Esophagus (tissue), 2 donors: ENCODE measurements around the gene DOCK9. TPM values are rescaled to one million over a fixed set of nuclear protein-coding genes. Genes with fewer than 3 reads are reported as not detected.

Experiments used
- H3K27ac ChIP-seq, 2 donors: one replicate each; pipeline ENCODE4 v1.5.1; 2013; ENCODE audit warnings: low read depth in 2 of 2, mild to moderate bottlenecking in 2 of 2, inconsistent platforms in 1 of 2, low read length in 1 of 2, moderate library complexity in 1 of 2
- H3K27me3 ChIP-seq, 2 donors: one replicate each; pipeline ENCODE4 v1.6.1; 2013; ENCODE audit warnings: low read length in 2 of 2, control low read depth in 1 of 2, mild to moderate bottlenecking in 1 of 2; ENCODE audit not compliant: insufficient read depth in 2 of 2, control insufficient read depth in 1 of 2
- H3K36me3 ChIP-seq, 2 donors: one replicate each; pipeline ENCODE4 v1.6.1; 2013; ENCODE audit warnings: low read length in 1 of 2; ENCODE audit not compliant: control insufficient read depth in 2 of 2, insufficient read depth in 2 of 2
- H3K4me1 ChIP-seq, 2 donors: one replicate each; pipeline ENCODE4 v1.6.1; 2013; ENCODE audit warnings: low read length in 1 of 2; ENCODE audit not compliant: control insufficient read depth in 2 of 2, insufficient read depth in 2 of 2
- H3K4me3 ChIP-seq, 2 donors: one replicate each; pipeline ENCODE4 v1.5.1; 2013; ENCODE audit warnings: low read length in 2 of 2, mild to moderate bottlenecking in 2 of 2, low read depth in 1 of 2, moderate library complexity in 1 of 2
- H3K9me3 ChIP-seq, 2 donors: one replicate each; pipeline ENCODE4 v1.6.1; 2013; ENCODE audit warnings: mild to moderate bottlenecking in 2 of 2, low read depth in 1 of 2, low read length in 1 of 2, moderate library complexity in 1 of 2; ENCODE audit not compliant: control insufficient read depth in 2 of 2, insufficient read depth in 1 of 2
- WGBS, 2 donors: extraction: QIAGEN DNeasy Blood & Tissue Kit; methylation state at CpG; one replicate each; pipeline ENCODE4 v1.1.7; 2013; 5-methylcytosine and 5-hydroxymethylcytosine counted together
- polyA plus RNA-seq, 2 donors: library from polyadenylated mRNA; stranded (reverse); fragments of 200-250 nt; gene quantifications; one replicate each; pipeline ENCODE4 v1.2.3, GENCODE V29; 2013
- donor health status: healthy with polysubstance abuse.
- donor health status: Bipolar disorder and iron deficiency.

Gene DOCK9
- polyA plus RNA-seq, 2 donors = 69.1 to 83.1 TPM

- Histone ChIP-seq H3K4me1 (peaks cover 5 to 10% of the 10 kb centered on the region in 2 donors), H3K9me3 (peaks cover 0 to 2% of the 10 kb centered on the region in 2 donors), H3K36me3 (no peaks in the 10 kb centered on the region), H3K4me3 (no peak overlapping the region), H3K27me3 (no peaks in the 10 kb centered on the region), H3K27ac (no peak overlapping the region)
- WGBS, 2 donors = 86 to 90% methylated on average over 11 of the region's 11 CpGs
Measured at GRCh38 chr13:98781045-98781444, 196.8 kb downstream of the DOCK9 start.

- H3K4me1 ChIP-seq = peaks cover 5 to 10% of the 10 kb centered on the region in 2 donors
- WGBS, 2 donors = 68 to 76% methylated on average over 2 of the region's 2 CpGs
- H3K27ac ChIP-seq = no peak overlapping the region
Measured at GRCh38 chr13:98780451-98780850, 197.4 kb downstream of the DOCK9 start.

GRCh38 chr13:98779695-98780094 is 198.2 kb downstream of the DOCK9 start:
- H3K36me3 ChIP-seq = no peaks in the 10 kb centered on the region
- 86 to 91% methylated on average over 1 of the region's 1 CpG for WGBS, 2 donors
- H3K9me3 ChIP-seq = peaks cover 0 to 2% of the 10 kb centered on the region in 2 donors
- H3K4me3 ChIP-seq = no peak overlapping the region
- H3K27ac ChIP-seq = no peak overlapping the region
- no peaks in the 10 kb centered on the region for H3K27me3 ChIP-seq
- H3K4me1 ChIP-seq = peaks cover 2 to 4% of the 10 kb centered on the region in 2 donors

More at GRCh38 chr13:98780451-98780850, 197.4 kb downstream of the DOCK9 start:
- peaks cover 0 to 2% of the 10 kb centered on the region in 2 donors for H3K9me3 ChIP-seq
- H3K36me3 ChIP-seq = no peaks in the 10 kb centered on the region
- no peaks in the 10 kb centered on the region for H3K27me3 ChIP-seq
- no peak overlapping the region for H3K4me3 ChIP-seq

GRCh38 chr13:98778749-98779148 is 199.1 kb downstream of the DOCK9 start:
- H3K9me3 ChIP-seq = peaks cover 0 to 2% of the 10 kb centered on the region in 2 donors
- H3K4me3 ChIP-seq = no peak overlapping the region
- no peak overlapping the region for H3K27ac ChIP-seq
- no peaks in the 10 kb centered on the region for H3K4me1 ChIP-seq
- H3K36me3 ChIP-seq = no peaks in the 10 kb centered on the region
- 73 to 77% methylated on average over 8 of the region's 8 CpGs for WGBS, 2 donors
- H3K27me3 ChIP-seq = no peaks in the 10 kb centered on the region

GRCh38 chr13:98776644-98777043 is 201.2 kb downstream of the DOCK9 start:
- no peak overlapping the region for H3K4me3 ChIP-seq
- H3K9me3 ChIP-seq = no peaks in the 10 kb centered on the region
- H3K36me3 ChIP-seq = no peaks in the 10 kb centered on the region
- no peaks in the 10 kb centered on the region for H3K4me1 ChIP-seq
- H3K27me3 ChIP-seq = no peaks in the 10 kb centered on the region
- WGBS, 2 donors = 83 to 84% methylated on average over 5 of the region's 5 CpGs
- H3K27ac ChIP-seq = no peak overlapping the region

GRCh38 chr13:98775844-98776598 is 201.8 kb downstream of the DOCK9 start:
- H3K4me3 ChIP-seq = no peak overlapping the region
- H3K4me1 ChIP-seq = no peaks in the 10 kb centered on the region
- 78 to 83% methylated on average over 22 of the region's 22 CpGs for WGBS, 2 donors
- H3K27ac ChIP-seq = no peak overlapping the region
- no peaks in the 10 kb centered on the region for H3K36me3 ChIP-seq
- no peaks in the 10 kb centered on the region for H3K27me3 ChIP-seq
- H3K9me3 ChIP-seq = no peaks in the 10 kb centered on the region

GRCh38 chr13:98775386-98775785 is 202.5 kb downstream of the DOCK9 start:
- Histone ChIP-seq H3K4me3 (no peak overlapping the region), H3K4me1 (no peaks in the 10 kb centered on the region), H3K27me3 (no peaks in the 10 kb centered on the region), H3K27ac (no peak overlapping the region), H3K36me3 (no peaks in the 10 kb centered on the region), H3K9me3 (no peaks in the 10 kb centered on the region)
- 85 to 88% methylated on average over 15 of the region's 15 CpGs for WGBS, 2 donors

GRCh38 chr13:98774776-98775175 is 203.1 kb downstream of the DOCK9 start:
- Histone ChIP-seq H3K4me3 (no peak overlapping the region), H3K36me3 (no peaks in the 10 kb centered on the region), H3K27ac (no peak overlapping the region), H3K9me3 (no peaks in the 10 kb centered on the region), H3K27me3 (no peaks in the 10 kb centered on the region), H3K4me1 (no peaks in the 10 kb centered on the region)
- 93% methylated on average over 9 of the region's 9 CpGs for whole genome bisulfite sequencing, 2 donors

- Histone ChIP-seq H3K4me1 (no peaks in the 10 kb centered on the region), H3K27ac (no peak overlapping the region), H3K27me3 (no peaks in the 10 kb centered on the region), H3K9me3 (no peaks in the 10 kb centered on the region), H3K36me3 (no peaks in the 10 kb centered on the region), H3K4me3 (no peak overlapping the region)
- WGBS, 2 donors = 87 to 88% methylated on average over 20 of the region's 20 CpGs
Measured at GRCh38 chr13:98773921-98774320, 203.9 kb downstream of the DOCK9 start.
